ENCODE data around the gene CWF19L2.

CWF19L2 gene

GRCh38 chr11:107282195-107282594 lies 175.4 kb downstream of the CWF19L2 start:
- no peak for DNase-seq

All from activated T-cell treated with anti-CD3 and anti-CD28 coated beads, Interleukin-2, amount 50 U/mL, for 48 hours (primary cell).